PFSK-1 (cell line): Measurements from ENCODE around the gene SHISA5.

Source experiments
- POLR2AphosphoS5 ChIP-seq: IDR thresholded peaks from 2 replicates; pipeline ENCODE4 v1.6.1; 2012; ENCODE audit warnings: low read depth, mild to moderate bottlenecking, control low read depth, low read length, moderate library complexity
- TAF1 ChIP-seq: IDR thresholded peaks from 2 replicates; pipeline ENCODE4 v1.6.1; 2012; ENCODE audit warnings: low read length, control low read depth, borderline replicate concordance; ENCODE audit not compliant: insufficient read depth

- TF ChIP-seq POLR2AphosphoS5 (no peak), TAF1 (no peak)
Observed at GRCh38 chr3:48511551-48511950, 7.6 kb upstream of the SHISA5 start.
